OCI-LY1 (cell line): ENCODE measurements around the gene FEZ2.

Source experiments
- H2AFZ ChIP-seq: fragments of 200-600 bp; sonication (generic), shearing (Covaris generic); 2 replicates; pipeline ENCODE4 v1.6.0; 2014; ENCODE audit warnings: antibody characterized with exemption, mild to moderate bottlenecking, low read length
- H3F3A ChIP-seq: fragments of 200-600 bp; sonication (generic), shearing (Covaris generic); 2 replicates; pipeline ENCODE4 v1.6.0; 2014; ENCODE audit warnings: mild to moderate bottlenecking, antibody characterized with exemption, low read length, moderate library complexity; ENCODE audit not compliant: insufficient read depth
- H3K27ac ChIP-seq: fragments of 200-600 bp; sonication (generic); 2 replicates; pipeline ENCODE4 v1.5.1; 2014; ENCODE audit warnings: low read length, mixed run types, mild to moderate bottlenecking, low read depth; ENCODE audit not compliant: poor library complexity, severe bottlenecking
- H3K27me3 ChIP-seq: fragments of 200-600 bp; sonication (generic); 2 replicates; pipeline ENCODE4 v1.6.0; 2014; ENCODE audit warnings: antibody characterized with exemption, mild to moderate bottlenecking, low read length, moderate library complexity; ENCODE audit not compliant: insufficient read depth
- H3K36me3 ChIP-seq: fragments of 200-600 bp; sonication (generic); 2 replicates; pipeline ENCODE4 v1.6.1; 2014; ENCODE audit warnings: mild to moderate bottlenecking, antibody characterized with exemption, low read length, moderate library complexity, mixed read lengths; ENCODE audit not compliant: insufficient read depth
- H3K4me1 ChIP-seq: fragments of 200-600 bp; sonication (generic); 2 replicates; pipeline ENCODE4 v1.5.1; 2014; ENCODE audit warnings: mild to moderate bottlenecking, low read length, moderate library complexity; ENCODE audit not compliant: insufficient read depth, severe bottlenecking
- H3K4me2 ChIP-seq: fragments of 200-600 bp; sonication (generic), shearing (Covaris generic); 2 replicates; pipeline ENCODE4 v1.6.1; 2014; ENCODE audit warnings: low read length
- H3K4me3 ChIP-seq: fragments of 200-600 bp; sonication (generic); 2 replicates; pipeline ENCODE4 v1.5.1; 2014; ENCODE audit warnings: low read length, low read depth, mild to moderate bottlenecking, mixed read lengths; ENCODE audit not compliant: poor library complexity, severe bottlenecking
- H3K79me2 ChIP-seq: fragments of 200-600 bp; shearing (Covaris generic); 2 replicates; pipeline ENCODE4 v1.6.1; 2016; ENCODE audit warnings: mixed run types, low read length, mixed read lengths; ENCODE audit not compliant: insufficient read depth
- H3K9ac ChIP-seq: fragments of 200-600 bp; sonication (generic), shearing (Covaris generic); 2 replicates; pipeline ENCODE4 v1.6.1; 2014; ENCODE audit warnings: mild to moderate bottlenecking, low read length, mixed read lengths
- H3K9me2 ChIP-seq: fragments of 200-600 bp; sonication (generic), shearing (Covaris generic); 2 replicates; pipeline ENCODE4 v1.6.1; 2014; ENCODE audit warnings: low read depth, mild to moderate bottlenecking, low read length, mixed read lengths
- H3K9me3 ChIP-seq: fragments of 200-600 bp; shearing (Covaris generic); 2 replicates; pipeline ENCODE4 v1.6.1; 2014; ENCODE audit warnings: low read length, mixed read lengths
- H4K20me1 ChIP-seq: fragments of 200-600 bp; sonication (generic), shearing (Covaris generic); 2 replicates; pipeline ENCODE4 v1.6.0; 2016; ENCODE audit warnings: mild to moderate bottlenecking, low read length; ENCODE audit not compliant: insufficient read depth
- CTCF ChIP-seq: fragments of 200-600 bp; sonication (generic), shearing (Covaris generic); IDR thresholded peaks from 2 replicates; pipeline ENCODE4 v1.5.1; 2017; ENCODE audit warnings: mild to moderate bottlenecking, antibody characterized with exemption, low read length, moderate library complexity, mixed read lengths
- EZH2 ChIP-seq: fragments of 200-600 bp; sonication (generic), shearing (Covaris generic); IDR thresholded peaks from 2 replicates; pipeline ENCODE4 v1.8.0; 2017; ENCODE audit warnings: borderline replicate concordance, mixed run types, mild to moderate bottlenecking, antibody characterized with exemption, low read length, moderate library complexity, mixed read lengths

Gene FEZ2

GRCh38 chr2:36567711-36568408 is 30.1 kb downstream of the FEZ2 start:
- no peaks in the 10 kb centered on the region for H3K9me2 ChIP-seq
- no peak overlapping the region for H2AFZ ChIP-seq
- no peaks in the 10 kb centered on the region for H3K9me3 ChIP-seq
- no peak overlapping the region for H3K4me2 ChIP-seq
- TF ChIP-seq EZH2 = no peak
- no peak for TF ChIP-seq CTCF
- no peak overlapping the region for H3K4me3 ChIP-seq
- H3F3A ChIP-seq = no peaks in the 10 kb centered on the region
- no peak overlapping the region for H3K27ac ChIP-seq
- H3K79me2 ChIP-seq = no peaks in the 10 kb centered on the region
- H3K4me1 ChIP-seq = no peaks in the 10 kb centered on the region
- H3K36me3 ChIP-seq = peaks cover 30% of the 10 kb centered on the region; the same call in 1 of the 2 replicates
- no peaks in the 10 kb centered on the region for H3K27me3 ChIP-seq
- H4K20me1 ChIP-seq = no peaks in the 10 kb centered on the region
- no peak overlapping the region for H3K9ac ChIP-seq

- Histone ChIP-seq H3K36me3 (peaks cover 30% of the 10 kb centered on the region; the same call in 1 of the 2 replicates), H3K4me2 (no peak overlapping the region), H4K20me1 (no peaks in the 10 kb centered on the region), H3K79me2 (no peaks in the 10 kb centered on the region), H3K4me1 (no peaks in the 10 kb centered on the region), H3K9me2 (no peaks in the 10 kb centered on the region), H3K27me3 (no peaks in the 10 kb centered on the region), H3K27ac (no peak overlapping the region), H3K9ac (no peak overlapping the region), H3F3A (no peaks in the 10 kb centered on the region), H2AFZ (no peak overlapping the region), H3K9me3 (no peaks in the 10 kb centered on the region), H3K4me3 (no peak overlapping the region)
- TF ChIP-seq EZH2 (no peak), CTCF (no peak)
These were observed 31.1 kb downstream of the FEZ2 start for GRCh38 chr2:36566887-36567286.

- no peaks in the 10 kb centered on the region for H3K9me3 ChIP-seq
- no peak overlapping the region for H3K4me3 ChIP-seq
- no peaks in the 10 kb centered on the region for H3K4me1 ChIP-seq
- no peak overlapping the region for H3K27ac ChIP-seq
- H3K4me2 ChIP-seq = no peak overlapping the region
- H4K20me1 ChIP-seq = no peaks in the 10 kb centered on the region
- H3K36me3 ChIP-seq = peaks cover 27% of the 10 kb centered on the region; the same call in 1 of the 2 replicates
- no peaks in the 10 kb centered on the region for H3K9me2 ChIP-seq
- H3K79me2 ChIP-seq = no peaks in the 10 kb centered on the region
- no peak for TF ChIP-seq CTCF
- no peak for TF ChIP-seq EZH2
- H3F3A ChIP-seq = no peaks in the 10 kb centered on the region
- H3K27me3 ChIP-seq = no peaks in the 10 kb centered on the region
- no peak overlapping the region for H2AFZ ChIP-seq
- no peak overlapping the region for H3K9ac ChIP-seq
These were observed 32.3 kb downstream of the FEZ2 start for GRCh38 chr2:36565712-36566111.
